ENCODE results near the gene LYRM4.

Gene LYRM4

DNA sequence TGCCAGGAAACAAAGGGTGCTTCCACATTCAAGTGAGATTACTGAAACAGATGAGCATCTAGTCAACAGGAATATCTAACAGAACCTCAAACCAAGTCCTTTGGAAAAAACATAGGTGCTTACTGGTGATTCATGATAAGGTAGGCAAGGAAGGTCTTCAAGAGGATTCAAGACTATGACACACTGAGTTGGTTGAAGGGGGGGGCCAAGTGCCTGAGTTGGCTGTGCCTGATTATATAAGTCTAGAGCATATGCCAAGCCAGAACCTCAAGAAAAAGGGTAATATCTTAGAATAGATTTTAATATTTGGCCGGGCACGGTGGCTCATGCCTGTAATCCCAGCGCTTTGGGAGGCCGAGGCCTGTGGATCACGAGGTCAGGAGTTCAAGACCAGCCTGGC lies 63.7 kb downstream of the LYRM4 start:
- Histone ChIP-seq H3K27ac (ENCODE audit: extremely low read depth, low read depth, low read length) (no peak overlapping the region), H3K4me1 (ENCODE audit: control insufficient read depth, insufficient read depth, low read length) (no peaks in the 10 kb centered on the region), H3K9me3 (ENCODE audit: control insufficient read depth, insufficient read depth, low read depth, low read length) (no peaks in the 10 kb centered on the region), H3K4me3 (ENCODE audit: low read depth, low read length) (no peak overlapping the region), H3K36me3 (ENCODE audit: control insufficient read depth in 2 of 2, insufficient read depth in 1 of 2, low read length in 2 of 2) (no peaks in the 10 kb centered on the region)
- CTCF ChIA-PET = no interaction called here
- no peak for TF ChIP-seq ZNF121 (tag by site-specific recombination; IDR thresholded peaks at IDR 0.05)
- TF ChIP-seq, protein P1, sequence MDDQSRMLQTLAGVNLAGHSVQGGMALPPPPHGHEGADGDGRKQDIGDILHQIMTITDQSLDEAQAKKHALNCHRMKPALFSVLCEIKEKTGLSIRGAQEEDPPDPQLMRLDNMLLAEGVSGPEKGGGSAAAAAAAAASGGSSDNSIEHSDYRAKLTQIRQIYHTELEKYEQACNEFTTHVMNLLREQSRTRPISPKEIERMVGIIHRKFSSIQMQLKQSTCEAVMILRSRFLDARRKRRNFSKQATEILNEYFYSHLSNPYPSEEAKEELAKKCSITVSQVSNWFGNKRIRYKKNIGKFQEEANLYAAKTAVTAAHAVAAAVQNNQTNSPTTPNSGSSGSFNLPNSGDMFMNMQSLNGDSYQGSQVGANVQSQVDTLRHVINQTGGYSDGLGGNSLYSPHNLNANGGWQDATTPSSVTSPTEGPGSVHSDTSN (CRISPR knock-in tag; IDR thresholded peaks at IDR 0.05) = no peak
- TF ChIP-seq, protein P2, sequence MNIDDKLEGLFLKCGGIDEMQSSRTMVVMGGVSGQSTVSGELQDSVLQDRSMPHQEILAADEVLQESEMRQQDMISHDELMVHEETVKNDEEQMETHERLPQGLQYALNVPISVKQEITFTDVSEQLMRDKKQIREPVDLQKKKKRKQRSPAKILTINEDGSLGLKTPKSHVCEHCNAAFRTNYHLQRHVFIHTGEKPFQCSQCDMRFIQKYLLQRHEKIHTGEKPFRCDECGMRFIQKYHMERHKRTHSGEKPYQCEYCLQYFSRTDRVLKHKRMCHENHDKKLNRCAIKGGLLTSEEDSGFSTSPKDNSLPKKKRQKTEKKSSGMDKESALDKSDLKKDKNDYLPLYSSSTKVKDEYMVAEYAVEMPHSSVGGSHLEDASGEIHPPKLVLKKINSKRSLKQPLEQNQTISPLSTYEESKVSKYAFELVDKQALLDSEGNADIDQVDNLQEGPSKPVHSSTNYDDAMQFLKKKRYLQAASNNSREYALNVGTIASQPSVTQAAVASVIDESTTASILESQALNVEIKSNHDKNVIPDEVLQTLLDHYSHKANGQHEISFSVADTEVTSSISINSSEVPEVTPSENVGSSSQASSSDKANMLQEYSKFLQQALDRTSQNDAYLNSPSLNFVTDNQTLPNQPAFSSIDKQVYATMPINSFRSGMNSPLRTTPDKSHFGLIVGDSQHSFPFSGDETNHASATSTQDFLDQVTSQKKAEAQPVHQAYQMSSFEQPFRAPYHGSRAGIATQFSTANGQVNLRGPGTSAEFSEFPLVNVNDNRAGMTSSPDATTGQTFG (tag by site-specific recombination; IDR thresholded peaks at IDR 0.05; ENCODE audit: borderline replicate concordance) = no peak
- POLR2A ChIA-PET = no interaction called here

DNA sequence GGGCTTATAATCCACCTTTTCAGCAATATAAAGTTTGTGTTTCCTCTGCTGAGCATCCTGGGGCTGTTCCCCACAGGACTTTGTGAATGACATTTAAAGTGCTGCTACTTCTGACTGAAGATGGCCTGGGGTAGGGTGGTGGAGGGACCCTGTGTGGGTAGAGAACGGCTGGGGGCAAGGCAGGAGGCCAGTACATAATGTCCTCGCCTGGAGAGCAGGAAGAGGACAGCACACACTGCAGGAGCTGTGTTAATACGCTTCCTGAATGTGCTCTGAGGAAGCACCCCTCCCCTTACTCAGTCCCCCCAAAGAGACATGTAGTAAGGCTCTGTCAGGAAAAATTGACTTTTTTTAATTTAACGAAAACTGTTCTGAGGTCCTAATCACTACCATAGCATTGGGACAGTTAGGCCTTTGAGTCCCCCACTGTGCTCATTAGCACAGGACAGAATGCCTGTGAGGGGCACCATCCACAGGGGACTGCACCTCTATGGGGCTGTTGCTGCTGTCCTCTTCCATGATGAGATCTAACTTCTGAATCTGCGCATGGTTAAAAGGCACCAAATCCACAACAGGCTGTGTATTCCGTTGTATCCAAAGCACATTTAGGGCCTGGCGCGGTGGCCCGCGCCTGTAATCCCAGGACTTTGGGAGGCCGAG lies 68.5 kb downstream of the LYRM4 start:
- H3K27ac ChIP-seq (ENCODE audit: extremely low read depth, low read depth, low read length) = no peak overlapping the region
- TF ChIP-seq GLI4 (tag by site-specific recombination; IDR thresholded peaks at IDR 0.05) = no peak
- no peak for TF ChIP-seq ZNF2 (tag by site-specific recombination; IDR thresholded peaks at IDR 0.05)
- TF ChIP-seq, protein P3, sequence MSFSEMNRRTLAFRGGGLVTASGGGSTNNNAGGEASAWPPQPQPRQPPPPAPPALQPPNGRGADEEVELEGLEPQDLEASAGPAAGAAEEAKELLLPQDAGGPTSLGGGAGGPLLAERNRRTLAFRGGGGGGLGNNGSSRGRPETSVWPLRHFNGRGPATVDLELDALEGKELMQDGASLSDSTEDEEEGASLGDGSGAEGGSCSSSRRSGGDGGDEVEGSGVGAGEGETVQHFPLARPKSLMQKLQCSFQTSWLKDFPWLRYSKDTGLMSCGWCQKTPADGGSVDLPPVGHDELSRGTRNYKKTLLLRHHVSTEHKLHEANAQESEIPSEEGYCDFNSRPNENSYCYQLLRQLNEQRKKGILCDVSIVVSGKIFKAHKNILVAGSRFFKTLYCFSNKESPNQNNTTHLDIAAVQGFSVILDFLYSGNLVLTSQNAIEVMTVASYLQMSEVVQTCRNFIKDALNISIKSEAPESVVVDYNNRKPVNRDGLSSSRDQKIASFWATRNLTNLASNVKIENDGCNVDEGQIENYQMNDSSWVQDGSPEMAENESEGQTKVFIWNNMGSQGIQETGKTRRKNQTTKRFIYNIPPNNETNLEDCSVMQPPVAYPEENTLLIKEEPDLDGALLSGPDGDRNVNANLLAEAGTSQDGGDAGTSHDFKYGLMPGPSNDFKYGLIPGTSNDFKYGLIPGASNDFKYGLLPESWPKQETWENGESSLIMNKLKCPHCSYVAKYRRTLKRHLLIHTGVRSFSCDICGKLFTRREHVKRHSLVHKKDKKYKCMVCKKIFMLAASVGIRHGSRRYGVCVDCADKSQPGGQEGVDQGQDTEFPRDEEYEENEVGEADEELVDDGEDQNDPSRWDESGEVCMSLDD (tag by site-specific recombination; IDR thresholded peaks at IDR 0.05) = no peak
- TF ChIP-seq, protein P4, sequence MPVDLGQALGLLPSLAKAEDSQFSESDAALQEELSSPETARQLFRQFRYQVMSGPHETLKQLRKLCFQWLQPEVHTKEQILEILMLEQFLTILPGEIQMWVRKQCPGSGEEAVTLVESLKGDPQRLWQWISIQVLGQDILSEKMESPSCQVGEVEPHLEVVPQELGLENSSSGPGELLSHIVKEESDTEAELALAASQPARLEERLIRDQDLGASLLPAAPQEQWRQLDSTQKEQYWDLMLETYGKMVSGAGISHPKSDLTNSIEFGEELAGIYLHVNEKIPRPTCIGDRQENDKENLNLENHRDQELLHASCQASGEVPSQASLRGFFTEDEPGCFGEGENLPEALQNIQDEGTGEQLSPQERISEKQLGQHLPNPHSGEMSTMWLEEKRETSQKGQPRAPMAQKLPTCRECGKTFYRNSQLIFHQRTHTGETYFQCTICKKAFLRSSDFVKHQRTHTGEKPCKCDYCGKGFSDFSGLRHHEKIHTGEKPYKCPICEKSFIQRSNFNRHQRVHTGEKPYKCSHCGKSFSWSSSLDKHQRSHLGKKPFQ (tag by site-specific recombination; IDR thresholded peaks at IDR 0.05) = no peak
- no peak for TF ChIP-seq ZNF324 (tag by site-specific recombination; IDR thresholded peaks at IDR 0.05)
- TF ChIP-seq ZIC2 (tag by site-specific recombination; IDR thresholded peaks at IDR 0.05) = peak; percentile 80
- ChIA-PET CTCF (interaction anchor here (0.7 to 2.0 kb wide), 2 partner anchors 23 to 177 kb away, joined by 3 to 6 read pairs; no protein-coding TSS in a partner anchor), POLR2A (no interaction called here)
- H3K36me3 ChIP-seq (ENCODE audit: control insufficient read depth in 2 of 2, insufficient read depth in 1 of 2, low read length in 2 of 2) = no peaks in the 10 kb centered on the region
- no peaks in the 10 kb centered on the region for H3K9me3 ChIP-seq (ENCODE audit: control insufficient read depth, insufficient read depth, low read depth, low read length)
- H3K4me1 ChIP-seq (ENCODE audit: control insufficient read depth, insufficient read depth, low read length) = peaks cover 3% of the 10 kb centered on the region; the same call in 1 of the 2 replicates
- H3K4me3 ChIP-seq (ENCODE audit: low read depth, low read length) = no peak overlapping the region

DNA sequence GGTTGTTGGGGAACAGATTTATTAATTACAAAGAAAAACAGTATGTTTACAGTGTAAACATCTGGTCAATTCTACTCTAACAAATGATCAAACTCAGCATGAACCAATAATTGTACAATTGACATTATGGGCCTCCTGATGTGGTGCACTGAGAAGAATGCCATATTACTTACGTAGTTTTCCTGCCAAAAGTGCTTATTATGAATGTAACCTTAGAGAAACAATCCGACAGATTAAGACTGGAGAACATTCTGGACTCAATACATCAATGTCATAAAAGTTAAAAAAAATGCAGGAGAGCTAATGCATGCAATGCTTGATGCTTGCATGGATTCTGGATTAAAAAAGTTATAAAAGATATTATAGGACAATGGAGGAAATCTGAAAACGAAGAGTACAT lies 69.0 kb downstream of the LYRM4 start:
- Histone ChIP-seq H3K27ac (ENCODE audit: extremely low read depth, low read depth, low read length) (no peak overlapping the region), H3K4me3 (ENCODE audit: low read depth, low read length) (no peak overlapping the region), H3K4me1 (ENCODE audit: control insufficient read depth, insufficient read depth, low read length) (peaks cover 3% of the 10 kb centered on the region; the same call in 1 of the 2 replicates), H3K9me3 (ENCODE audit: control insufficient read depth, insufficient read depth, low read depth, low read length) (no peaks in the 10 kb centered on the region), H3K36me3 (ENCODE audit: control insufficient read depth in 2 of 2, insufficient read depth in 1 of 2, low read length in 2 of 2) (no peaks in the 10 kb centered on the region)
- POLR2A ChIA-PET = no interaction called here
- CTCF ChIA-PET = interaction anchor here (1.3 kb wide), 1 partner anchor 111 kb away, joined by 3 read pairs; no protein-coding TSS in a partner anchor
- TF ChIP-seq ZNF366 (tag by site-specific recombination; conservative IDR thresholded peaks at IDR 0.05) = no peak
- no peak for TF ChIP-seq ZNF155 (tag by site-specific recombination; IDR thresholded peaks at IDR 0.05)
- TF ChIP-seq SP7 (tag by site-specific recombination; IDR thresholded peaks at IDR 0.05) = no peak
- TF ChIP-seq, protein P5, sequence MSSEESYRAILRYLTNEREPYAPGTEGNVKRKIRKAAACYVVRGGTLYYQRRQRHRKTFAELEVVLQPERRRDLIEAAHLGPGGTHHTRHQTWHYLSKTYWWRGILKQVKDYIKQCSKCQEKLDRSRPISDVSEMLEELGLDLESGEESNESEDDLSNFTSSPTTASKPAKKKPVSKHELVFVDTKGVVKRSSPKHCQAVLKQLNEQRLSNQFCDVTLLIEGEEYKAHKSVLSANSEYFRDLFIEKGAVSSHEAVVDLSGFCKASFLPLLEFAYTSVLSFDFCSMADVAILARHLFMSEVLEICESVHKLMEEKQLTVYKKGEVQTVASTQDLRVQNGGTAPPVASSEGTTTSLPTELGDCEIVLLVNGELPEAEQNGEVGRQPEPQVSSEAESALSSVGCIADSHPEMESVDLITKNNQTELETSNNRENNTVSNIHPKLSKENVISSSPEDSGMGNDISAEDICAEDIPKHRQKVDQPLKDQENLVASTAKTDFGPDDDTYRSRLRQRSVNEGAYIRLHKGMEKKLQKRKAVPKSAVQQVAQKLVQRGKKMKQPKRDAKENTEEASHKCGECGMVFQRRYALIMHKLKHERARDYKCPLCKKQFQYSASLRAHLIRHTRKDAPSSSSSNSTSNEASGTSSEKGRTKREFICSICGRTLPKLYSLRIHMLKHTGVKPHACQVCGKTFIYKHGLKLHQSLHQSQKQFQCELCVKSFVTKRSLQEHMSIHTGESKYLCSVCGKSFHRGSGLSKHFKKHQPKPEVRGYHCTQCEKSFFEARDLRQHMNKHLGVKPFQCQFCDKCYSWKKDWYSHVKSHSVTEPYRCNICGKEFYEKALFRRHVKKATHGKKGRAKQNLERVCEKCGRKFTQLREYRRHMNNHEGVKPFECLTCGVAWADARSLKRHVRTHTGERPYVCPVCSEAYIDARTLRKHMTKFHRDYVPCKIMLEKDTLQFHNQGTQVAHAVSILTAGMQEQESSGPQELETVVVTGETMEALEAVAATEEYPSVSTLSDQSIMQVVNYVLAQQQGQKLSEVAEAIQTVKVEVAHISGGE (tag by site-specific recombination; conservative IDR thresholded peaks at IDR 0.05; ENCODE audit: low read depth) = no peak
- TF ChIP-seq, protein P6, sequence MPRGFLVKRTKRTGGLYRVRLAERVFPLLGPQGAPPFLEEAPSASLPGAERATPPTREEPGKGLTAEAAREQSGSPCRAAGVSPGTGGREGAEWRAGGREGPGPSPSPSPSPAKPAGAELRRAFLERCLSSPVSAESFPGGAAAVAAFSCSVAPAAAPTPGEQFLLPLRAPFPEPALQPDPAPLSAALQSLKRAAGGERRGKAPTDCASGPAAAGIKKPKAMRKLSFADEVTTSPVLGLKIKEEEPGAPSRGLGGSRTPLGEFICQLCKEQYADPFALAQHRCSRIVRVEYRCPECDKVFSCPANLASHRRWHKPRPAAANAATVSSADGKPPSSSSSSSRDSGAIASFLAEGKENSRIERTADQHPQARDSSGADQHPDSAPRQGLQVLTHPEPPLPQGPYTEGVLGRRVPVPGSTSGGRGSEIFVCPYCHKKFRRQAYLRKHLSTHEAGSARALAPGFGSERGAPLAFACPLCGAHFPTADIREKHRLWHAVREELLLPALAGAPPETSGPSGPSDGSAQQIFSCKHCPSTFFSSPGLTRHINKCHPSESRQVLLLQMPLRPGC (tag by site-specific recombination; IDR thresholded peaks at IDR 0.05) = no peak
- TF ChIP-seq, protein P7, sequence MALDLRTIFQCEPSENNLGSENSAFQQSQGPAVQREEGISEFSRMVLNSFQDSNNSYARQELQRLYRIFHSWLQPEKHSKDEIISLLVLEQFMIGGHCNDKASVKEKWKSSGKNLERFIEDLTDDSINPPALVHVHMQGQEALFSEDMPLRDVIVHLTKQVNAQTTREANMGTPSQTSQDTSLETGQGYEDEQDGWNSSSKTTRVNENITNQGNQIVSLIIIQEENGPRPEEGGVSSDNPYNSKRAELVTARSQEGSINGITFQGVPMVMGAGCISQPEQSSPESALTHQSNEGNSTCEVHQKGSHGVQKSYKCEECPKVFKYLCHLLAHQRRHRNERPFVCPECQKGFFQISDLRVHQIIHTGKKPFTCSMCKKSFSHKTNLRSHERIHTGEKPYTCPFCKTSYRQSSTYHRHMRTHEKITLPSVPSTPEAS (tag by site-specific recombination; IDR thresholded peaks at IDR 0.05) = no peak

Data from HEK293 (cell line).